GM12872 (cell line): ENCODE results near the gene DPH3.

ENCODE experiments used
- TF ChIP-seq, protein P1 (sequence below): IDR thresholded peaks from 3 replicates; pipeline ENCODE4 v1.5.1; 2011; ENCODE audit warnings: low read depth, mild to moderate bottlenecking, low read length, moderate library complexity; ENCODE audit not compliant: insufficient read depth

Gene DPH3

DNA sequence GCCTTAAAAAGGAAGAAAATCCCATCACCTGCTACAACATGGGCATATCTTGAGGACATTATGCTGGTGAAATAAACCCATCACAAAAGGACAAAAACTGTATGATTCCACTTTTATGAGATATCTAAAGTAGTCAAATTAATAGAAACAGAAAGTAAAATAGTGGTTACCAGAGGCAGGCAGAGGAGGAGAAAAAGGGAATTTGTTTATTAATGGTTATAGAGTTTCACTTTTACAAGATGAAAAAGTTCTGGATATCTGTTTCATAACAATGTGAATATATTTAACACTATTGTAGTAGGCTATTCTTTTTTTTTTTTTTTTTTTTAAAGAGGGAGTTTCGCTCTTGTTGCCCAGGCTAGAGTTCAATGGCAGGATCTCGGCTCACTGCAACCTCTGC lies 40.4 kb downstream of the DPH3 start:
- TF ChIP-seq, protein P1, sequence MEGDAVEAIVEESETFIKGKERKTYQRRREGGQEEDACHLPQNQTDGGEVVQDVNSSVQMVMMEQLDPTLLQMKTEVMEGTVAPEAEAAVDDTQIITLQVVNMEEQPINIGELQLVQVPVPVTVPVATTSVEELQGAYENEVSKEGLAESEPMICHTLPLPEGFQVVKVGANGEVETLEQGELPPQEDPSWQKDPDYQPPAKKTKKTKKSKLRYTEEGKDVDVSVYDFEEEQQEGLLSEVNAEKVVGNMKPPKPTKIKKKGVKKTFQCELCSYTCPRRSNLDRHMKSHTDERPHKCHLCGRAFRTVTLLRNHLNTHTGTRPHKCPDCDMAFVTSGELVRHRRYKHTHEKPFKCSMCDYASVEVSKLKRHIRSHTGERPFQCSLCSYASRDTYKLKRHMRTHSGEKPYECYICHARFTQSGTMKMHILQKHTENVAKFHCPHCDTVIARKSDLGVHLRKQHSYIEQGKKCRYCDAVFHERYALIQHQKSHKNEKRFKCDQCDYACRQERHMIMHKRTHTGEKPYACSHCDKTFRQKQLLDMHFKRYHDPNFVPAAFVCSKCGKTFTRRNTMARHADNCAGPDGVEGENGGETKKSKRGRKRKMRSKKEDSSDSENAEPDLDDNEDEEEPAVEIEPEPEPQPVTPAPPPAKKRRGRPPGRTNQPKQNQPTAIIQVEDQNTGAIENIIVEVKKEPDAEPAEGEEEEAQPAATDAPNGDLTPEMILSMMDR = no peak

DNA sequence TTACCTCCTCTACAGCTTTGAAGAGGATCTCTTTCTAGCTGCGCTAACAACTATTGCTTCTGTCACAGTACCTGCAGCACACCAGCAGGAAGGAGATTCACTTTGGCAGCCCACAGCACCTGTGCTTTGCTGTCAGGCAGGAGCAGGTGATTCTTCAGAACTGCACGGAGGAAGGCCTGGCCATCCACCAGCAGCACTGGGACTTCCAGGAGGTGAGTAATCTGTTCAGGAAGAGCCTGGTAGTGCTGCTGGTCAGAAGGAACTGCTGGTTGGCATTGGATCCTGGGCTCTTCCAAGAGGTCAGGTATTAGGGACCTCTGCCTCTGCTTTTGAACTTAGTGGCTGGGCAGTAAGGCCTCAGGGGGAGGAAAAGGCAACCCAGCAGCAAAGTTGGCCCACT lies 42.2 kb downstream of the DPH3 start:
- TF ChIP-seq, protein P1 = no peak

DNA sequence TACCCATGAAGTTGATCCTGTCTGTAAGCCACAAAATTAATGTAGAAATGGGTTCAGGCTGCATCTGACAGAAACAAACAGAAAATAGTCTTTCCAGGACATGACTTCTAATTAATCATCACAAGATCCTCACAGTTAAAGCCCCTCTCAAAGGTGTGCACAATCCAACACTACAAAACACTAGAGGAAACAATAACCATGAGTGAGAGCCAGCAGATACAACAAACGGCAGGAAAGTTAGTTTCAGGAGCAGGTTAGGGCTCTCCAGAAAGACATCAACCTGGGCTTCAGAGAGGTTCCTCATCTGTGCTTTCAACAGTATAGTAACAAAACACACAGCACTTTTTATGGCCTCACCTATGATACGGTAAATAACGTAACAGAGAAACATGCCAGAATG lies 42.8 kb downstream of the DPH3 start:
- TF ChIP-seq, protein P1 = no peak

DNA sequence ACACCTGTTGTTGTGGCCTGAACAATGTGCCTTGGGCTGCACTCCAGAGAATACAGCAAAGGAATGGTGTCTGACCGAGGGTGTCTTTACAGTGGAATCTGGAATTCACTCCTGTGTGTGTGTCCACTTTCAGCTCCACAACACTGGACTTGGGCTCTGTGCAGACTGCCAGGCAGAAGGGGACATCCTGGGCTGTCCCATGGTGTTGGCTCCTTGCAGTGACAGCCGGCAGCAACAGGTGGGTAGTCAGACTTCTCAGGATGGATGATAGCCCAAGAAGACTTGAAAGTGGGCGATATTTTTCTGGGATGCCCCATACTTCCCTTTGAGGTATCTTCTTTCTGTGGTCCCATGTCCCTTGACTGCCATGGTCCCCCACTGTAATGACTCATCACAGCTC lies 45.0 kb downstream of the DPH3 start:
- TF ChIP-seq, protein P1 = no peak

DNA sequence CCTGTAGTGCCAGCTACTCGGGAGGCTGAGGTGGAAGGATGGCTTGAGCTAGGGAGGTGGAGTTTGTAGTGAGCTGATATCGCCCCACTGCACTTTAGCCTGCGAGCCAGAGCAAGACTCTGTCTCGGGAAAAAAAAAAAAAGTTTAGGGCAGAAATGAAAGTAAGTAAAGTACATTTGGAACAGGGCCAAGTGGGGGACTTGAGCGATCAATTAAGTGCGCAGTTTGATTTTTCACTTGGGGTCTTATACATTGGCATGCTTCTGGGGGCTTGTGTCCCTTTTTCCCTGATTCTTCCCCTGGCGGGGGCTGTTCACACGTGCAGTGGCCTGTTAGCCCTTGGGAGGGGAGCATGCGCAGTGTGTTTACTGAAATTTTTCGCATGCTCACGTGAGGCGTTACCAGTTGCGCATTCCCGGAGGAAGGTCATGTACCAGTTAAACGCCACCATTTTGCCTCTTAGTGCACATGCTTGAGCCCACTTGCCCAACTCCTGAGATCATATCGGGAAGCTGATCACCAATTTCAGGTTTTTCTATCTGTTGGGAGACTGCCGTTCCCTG lies 48.3 kb downstream of the DPH3 start:
- TF ChIP-seq, protein P1 = no peak

DNA sequence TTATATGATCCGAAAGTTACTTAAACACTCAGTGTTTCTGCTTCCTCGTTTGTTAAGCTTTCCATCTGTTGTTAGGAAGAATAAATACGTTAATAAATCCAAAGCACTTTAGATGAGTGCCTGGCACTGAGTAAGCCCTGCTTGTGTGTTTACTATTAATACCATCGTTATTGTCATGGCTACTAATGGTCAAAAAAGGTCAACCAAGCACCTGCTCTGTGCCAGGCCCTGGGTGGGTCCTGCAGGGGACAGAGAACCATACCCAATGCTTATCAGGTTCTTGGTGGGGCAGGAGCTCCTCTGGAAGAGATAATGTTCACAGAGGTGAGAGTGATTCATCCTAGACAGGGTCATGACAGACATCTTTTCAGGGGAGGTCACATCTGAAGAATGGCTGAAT lies 50.4 kb downstream of the DPH3 start:
- TF ChIP-seq, protein P1 = no peak

DNA sequence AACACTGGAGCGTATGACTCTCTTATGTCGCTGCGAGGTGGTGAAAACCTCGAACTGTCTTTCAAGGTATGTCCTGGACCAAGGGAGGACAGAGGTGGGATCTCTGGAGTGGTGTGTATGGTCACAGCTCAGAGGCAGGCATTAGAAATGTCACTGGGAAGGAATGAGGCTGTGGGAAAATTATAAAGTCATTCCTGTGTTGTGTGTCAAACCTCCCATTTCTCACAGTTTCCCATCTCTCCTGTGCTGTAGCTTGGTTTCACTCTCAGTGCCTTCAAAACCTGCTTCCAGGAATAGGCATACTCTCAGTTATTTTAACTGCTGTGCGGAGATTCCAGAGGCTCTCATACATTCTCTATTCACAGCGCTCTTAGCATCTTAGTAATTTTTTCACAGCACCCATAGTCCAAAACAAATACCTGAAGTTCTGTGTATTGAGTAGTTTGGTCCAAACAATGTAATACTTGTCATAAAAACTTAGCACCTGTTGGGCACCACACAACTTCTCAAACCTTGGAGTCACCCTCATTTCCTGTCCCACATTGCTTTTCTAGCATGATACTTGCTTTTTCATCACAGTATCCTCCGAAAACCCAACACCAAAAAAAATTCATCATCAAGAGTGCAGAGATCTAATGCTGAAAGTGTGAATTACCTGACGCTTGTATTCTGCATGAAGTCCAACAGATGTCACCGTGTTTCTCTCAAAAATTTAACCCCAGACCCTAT lies 53.4 kb downstream of the DPH3 start:
- TF ChIP-seq, protein P1 = no peak
